Measurements from ENCODE around the gene HCRT. TPM values are rescaled to one million over a fixed set of nuclear protein-coding genes. Genes with fewer than 3 reads are reported as not detected.
A peak's percentile ranks its signal among the peaks of the same experiment; 100 is the strongest.

Gene HCRT
- total RNA-seq, 2 experiments from 2014 or later: not detected

- H3K36me3 ChIP-seq (ENCODE audit: insufficient read depth, low read length): peaks cover 53% of the 10 kb centered on the region
- no peaks in the 10 kb centered on the region for H3K27me3 ChIP-seq (ENCODE audit: control insufficient read depth in 1 of 2, insufficient read depth in 2 of 2, low read length in 2 of 2)
- no peak overlapping the region for H3K27ac ChIP-seq (ENCODE audit: low read depth in 1 of 2, low read length in 2 of 2)
- H3K4me1 ChIP-seq (ENCODE audit: insufficient read depth, low read length): peaks cover 67% of the 10 kb centered on the region
- ChIA-PET POLR2A (no interaction called here), CTCF (no interaction called here)
- Mint-ChIP-seq H3K4me3 (no peak overlapping the region), H3K4me1 (ENCODE audit: low read depth) (peaks cover 73% of the 10 kb centered on the region), H3K9me3 (no peaks in the 10 kb centered on the region), H3K27me3 (no peaks in the 10 kb centered on the region), H3K36me3 (ENCODE audit: low read depth) (peaks cover 57% of the 10 kb centered on the region), H3K27ac (no peak overlapping the region)
- TF ChIP-seq, protein P1, sequence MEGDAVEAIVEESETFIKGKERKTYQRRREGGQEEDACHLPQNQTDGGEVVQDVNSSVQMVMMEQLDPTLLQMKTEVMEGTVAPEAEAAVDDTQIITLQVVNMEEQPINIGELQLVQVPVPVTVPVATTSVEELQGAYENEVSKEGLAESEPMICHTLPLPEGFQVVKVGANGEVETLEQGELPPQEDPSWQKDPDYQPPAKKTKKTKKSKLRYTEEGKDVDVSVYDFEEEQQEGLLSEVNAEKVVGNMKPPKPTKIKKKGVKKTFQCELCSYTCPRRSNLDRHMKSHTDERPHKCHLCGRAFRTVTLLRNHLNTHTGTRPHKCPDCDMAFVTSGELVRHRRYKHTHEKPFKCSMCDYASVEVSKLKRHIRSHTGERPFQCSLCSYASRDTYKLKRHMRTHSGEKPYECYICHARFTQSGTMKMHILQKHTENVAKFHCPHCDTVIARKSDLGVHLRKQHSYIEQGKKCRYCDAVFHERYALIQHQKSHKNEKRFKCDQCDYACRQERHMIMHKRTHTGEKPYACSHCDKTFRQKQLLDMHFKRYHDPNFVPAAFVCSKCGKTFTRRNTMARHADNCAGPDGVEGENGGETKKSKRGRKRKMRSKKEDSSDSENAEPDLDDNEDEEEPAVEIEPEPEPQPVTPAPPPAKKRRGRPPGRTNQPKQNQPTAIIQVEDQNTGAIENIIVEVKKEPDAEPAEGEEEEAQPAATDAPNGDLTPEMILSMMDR (IDR thresholded peaks at IDR 0.05): no peak
- DNase-seq: no peak
- no peak for ATAC-seq (ENCODE audit: poor library complexity)
- intact Hi-C loops (cut with DNase I, micrococcal nuclease): no loop called here
- H3K9me3 ChIP-seq (ENCODE audit: control insufficient read depth in 1 of 2, insufficient read depth in 1 of 2, low read length in 2 of 2): no peaks in the 10 kb centered on the region
- no peak overlapping the region for H3K4me3 ChIP-seq (ENCODE audit: low read length)
These were observed 46.3 kb downstream of the HCRT start for GRCh38 chr17:42138749-42139492.

DNA sequence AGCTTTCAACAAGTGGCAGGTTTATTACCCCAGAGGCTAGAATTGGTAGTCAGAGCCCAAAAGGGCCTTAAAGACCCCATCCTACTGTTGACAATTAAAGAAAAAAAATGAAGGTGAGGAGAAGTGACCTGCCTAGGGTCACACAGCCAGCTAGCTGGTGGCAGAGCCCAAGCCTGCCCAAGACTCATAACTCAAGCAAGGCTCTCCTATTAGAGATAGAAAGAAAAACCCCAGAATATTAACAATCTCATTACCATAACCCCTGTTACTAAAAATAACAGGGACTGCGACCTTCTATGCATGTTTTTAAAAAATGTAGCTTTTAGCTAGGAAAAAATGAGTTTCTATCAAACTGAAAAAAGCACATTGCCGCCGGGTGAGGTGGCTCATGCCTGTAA is 48.6 kb downstream of the HCRT start:
- H3K36me3 ChIP-seq (ENCODE audit: insufficient read depth, low read length): peaks cover 44% of the 10 kb centered on the region
- no peak overlapping the region for H3K4me3 ChIP-seq (ENCODE audit: low read length)
- no peak for DNase-seq
- Mint-ChIP-seq H3K36me3 (ENCODE audit: low read depth) (peaks cover 51% of the 10 kb centered on the region), H3K27ac (peak overlapping the region; percentile 69), H3K4me1 (ENCODE audit: low read depth) (peaks cover 79% of the 10 kb centered on the region), H3K4me3 (no peak overlapping the region), H3K9me3 (no peaks in the 10 kb centered on the region), H3K27me3 (no peaks in the 10 kb centered on the region)
- no peak for ATAC-seq (ENCODE audit: poor library complexity)
- ChIA-PET POLR2A (no interaction called here), CTCF (no interaction called here)
- no peaks in the 10 kb centered on the region for H3K27me3 ChIP-seq (ENCODE audit: control insufficient read depth in 1 of 2, insufficient read depth in 2 of 2, low read length in 2 of 2)
- TF ChIP-seq, protein P1 (IDR thresholded peaks at IDR 0.05): no peak
- H3K4me1 ChIP-seq (ENCODE audit: insufficient read depth, low read length): peaks cover 76% of the 10 kb centered on the region
- intact Hi-C loops (cut with DNase I, micrococcal nuclease): no loop called here
- H3K27ac ChIP-seq (ENCODE audit: low read depth in 1 of 2, low read length in 2 of 2): no peak overlapping the region
- no peaks in the 10 kb centered on the region for H3K9me3 ChIP-seq (ENCODE audit: control insufficient read depth in 1 of 2, insufficient read depth in 1 of 2, low read length in 2 of 2)

GRCh38 chr17:42135664-42136653 is 49.3 kb downstream of the HCRT start:
- Mint-ChIP-seq H3K36me3 (ENCODE audit: low read depth) (peaks cover 51% of the 10 kb centered on the region), H3K27ac (peak overlapping the region; percentile 69), H3K4me3 (peak overlapping the region; percentile 48), H3K4me1 (ENCODE audit: low read depth) (peaks cover 79% of the 10 kb centered on the region), H3K27me3 (no peaks in the 10 kb centered on the region), H3K9me3 (no peaks in the 10 kb centered on the region)
- Histone ChIP-seq H3K4me1 (ENCODE audit: insufficient read depth, low read length) (peaks cover 73% of the 10 kb centered on the region), H3K4me3 (ENCODE audit: low read length) (no peak overlapping the region), H3K27me3 (ENCODE audit: control insufficient read depth in 1 of 2, insufficient read depth in 2 of 2, low read length in 2 of 2) (no peaks in the 10 kb centered on the region), H3K36me3 (ENCODE audit: insufficient read depth, low read length) (peaks cover 42% of the 10 kb centered on the region), H3K27ac (ENCODE audit: low read depth in 1 of 2, low read length in 2 of 2) (peak overlapping the region in 1 of 2 donors; percentile 25), H3K9me3 (ENCODE audit: control insufficient read depth in 1 of 2, insufficient read depth in 1 of 2, low read length in 2 of 2) (no peaks in the 10 kb centered on the region)
- TF ChIP-seq, protein P1 (IDR thresholded peaks at IDR 0.05): no peak
- DNase-seq (peak in 3 of 14 experiments; percentile 34 to 47 (median 44)), ATAC-seq (ENCODE audit: poor library complexity) (no peak)
- CTCF ChIA-PET: no interaction called here
- intact Hi-C loops (cut with DNase I, micrococcal nuclease): no loop called here
- POLR2A ChIA-PET: interaction anchor here (0.8 kb wide), 1 partner anchor 116 kb away, joined by 4 read pairs; the partner anchor contains the start of gene NKIRAS2

All from CD4-positive, alpha-beta T cell (primary cell).